Measurements from ENCODE around the gene KIAA0513.

- no peak for TF ChIP-seq SIN3A (IDR thresholded peaks at IDR 0.05; ENCODE audit: borderline replicate concordance, insufficient read depth, low read length)
- TF ChIP-seq POLR2AphosphoS5 (IDR thresholded peaks at IDR 0.05; ENCODE audit: low read depth, low read length): no peak
- no peak for TF ChIP-seq REST (IDR thresholded peaks at IDR 0.05; ENCODE audit: insufficient read depth in 1 of 2, low read depth in 2 of 2, low read length in 2 of 2)
Observed at GRCh38 chr16:85046472-85046916, 18.9 kb downstream of the KIAA0513 start.
